ENCODE data around the gene RAB11FIP4. TPM values are rescaled to one million over a fixed set of nuclear protein-coding genes. Genes with fewer than 3 reads are reported as not detected.

Gene RAB11FIP4
- total RNA-seq, 1 experiment from 2014 or later: 34.1 TPM

- no peak for DNase-seq (ENCODE audit: low spot score)
- in situ Hi-C loops (cut with HindIII; ENCODE audit: low sequenced_read_pairs): no loop called here
Observed at GRCh38 chr17:31448467-31449077, 57.1 kb downstream of the RAB11FIP4 start.

- no peak for DNase-seq (ENCODE audit: low spot score)
- in situ Hi-C loops (cut with HindIII; ENCODE audit: low sequenced_read_pairs): no loop called here
Observed at GRCh38 chr17:31449111-31449510, 57.6 kb downstream of the RAB11FIP4 start.

- in situ Hi-C loops (cut with HindIII; ENCODE audit: low sequenced_read_pairs): no loop called here
- DNase-seq (ENCODE audit: low spot score): no peak
Observed at GRCh38 chr17:31449746-31450145, 58.3 kb downstream of the RAB11FIP4 start.

DNA sequence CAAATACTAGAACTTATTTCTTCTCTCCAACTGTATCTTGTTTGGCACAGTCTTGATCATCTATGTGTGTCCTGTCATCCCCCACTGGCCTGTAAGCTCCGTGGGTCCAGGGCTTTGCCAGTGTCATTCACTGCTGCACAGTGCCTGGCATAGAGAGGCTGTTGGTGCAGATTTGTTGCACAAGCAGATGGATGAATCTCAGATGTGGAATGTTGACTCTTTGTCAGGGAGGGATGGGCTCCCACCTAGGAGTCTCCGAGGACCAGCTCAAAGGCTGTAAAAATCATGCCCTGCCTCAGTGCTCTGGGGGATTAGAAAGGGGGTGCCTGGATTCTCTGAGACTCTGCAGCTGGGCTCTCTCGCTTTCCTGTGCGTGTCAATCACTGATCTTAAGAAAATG, 60.6 kb downstream of the RAB11FIP4 start:
- in situ Hi-C loops (cut with HindIII; ENCODE audit: low sequenced_read_pairs): no loop called here
- DNase-seq (ENCODE audit: low spot score): no peak

DNA sequence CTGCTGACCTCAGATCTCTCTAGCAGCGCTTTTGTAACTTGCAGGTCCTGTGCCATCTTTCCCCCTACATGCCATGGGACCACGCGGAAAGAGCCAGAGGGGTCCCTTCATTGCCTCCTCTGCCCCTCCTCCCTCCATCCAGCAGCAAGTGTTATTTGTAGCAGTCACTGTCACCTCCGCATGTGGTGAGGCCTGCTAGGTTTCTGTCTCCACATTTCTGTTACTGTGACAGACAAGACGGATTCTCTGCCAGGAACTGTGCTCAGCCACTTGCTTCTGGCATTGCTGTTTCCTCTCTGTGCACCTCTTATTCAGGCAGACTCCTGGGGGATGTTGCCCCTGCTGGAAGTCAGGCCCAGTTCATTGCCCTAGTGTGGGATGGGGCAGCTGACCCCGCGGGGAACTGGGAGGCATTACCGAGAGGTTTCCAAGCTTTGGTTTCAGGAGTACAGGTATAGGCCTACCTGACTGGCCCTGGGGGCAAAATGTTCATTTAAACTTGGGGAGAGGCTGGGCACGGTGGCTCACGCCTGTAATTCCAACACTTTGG, 61.2 kb downstream of the RAB11FIP4 start:
- no peak for DNase-seq (ENCODE audit: low spot score)
- in situ Hi-C loops (cut with HindIII; ENCODE audit: low sequenced_read_pairs): no loop called here

DNA sequence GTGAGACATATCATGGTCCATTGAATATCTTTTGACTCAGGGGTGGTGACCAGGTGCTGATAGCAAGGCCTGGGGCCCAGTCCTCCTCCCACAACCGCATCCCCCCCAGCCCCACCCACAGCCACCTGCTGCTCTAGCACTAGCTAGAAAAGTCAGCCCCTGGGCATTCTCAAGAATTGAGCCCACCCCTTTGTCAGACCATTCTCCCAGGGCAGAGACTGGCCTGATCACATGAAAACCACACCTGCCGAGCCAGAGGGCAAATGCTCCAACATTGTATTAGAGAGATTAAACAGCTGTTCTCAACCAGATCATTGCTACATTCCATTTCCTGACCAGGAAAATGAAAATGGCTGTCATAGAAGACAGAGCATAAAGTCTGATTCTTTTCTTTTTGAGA, 62.4 kb downstream of the RAB11FIP4 start:
- no peak for DNase-seq (ENCODE audit: low spot score)
- in situ Hi-C loops (cut with HindIII; ENCODE audit: low sequenced_read_pairs): no loop called here

GRCh38 chr17:31456814-31457213, 65.3 kb downstream of the RAB11FIP4 start:
- in situ Hi-C loops (cut with HindIII; ENCODE audit: low sequenced_read_pairs): no loop called here
- no peak for DNase-seq (ENCODE audit: low spot score)

GRCh38 chr17:31457391-31458234, 66.1 kb downstream of the RAB11FIP4 start:
- DNase-seq (ENCODE audit: low spot score): no peak
- in situ Hi-C loops (cut with HindIII; ENCODE audit: low sequenced_read_pairs): no loop called here

- in situ Hi-C loops (cut with HindIII; ENCODE audit: low sequenced_read_pairs): no loop called here
- DNase-seq (ENCODE audit: low spot score): no peak
Observed at GRCh38 chr17:31458829-31459228, 67.4 kb downstream of the RAB11FIP4 start.

GRCh38 chr17:31459716-31460115, 68.2 kb downstream of the RAB11FIP4 start:
- no peak for DNase-seq (ENCODE audit: low spot score)
- in situ Hi-C loops (cut with HindIII; ENCODE audit: low sequenced_read_pairs): no loop called here

DNA sequence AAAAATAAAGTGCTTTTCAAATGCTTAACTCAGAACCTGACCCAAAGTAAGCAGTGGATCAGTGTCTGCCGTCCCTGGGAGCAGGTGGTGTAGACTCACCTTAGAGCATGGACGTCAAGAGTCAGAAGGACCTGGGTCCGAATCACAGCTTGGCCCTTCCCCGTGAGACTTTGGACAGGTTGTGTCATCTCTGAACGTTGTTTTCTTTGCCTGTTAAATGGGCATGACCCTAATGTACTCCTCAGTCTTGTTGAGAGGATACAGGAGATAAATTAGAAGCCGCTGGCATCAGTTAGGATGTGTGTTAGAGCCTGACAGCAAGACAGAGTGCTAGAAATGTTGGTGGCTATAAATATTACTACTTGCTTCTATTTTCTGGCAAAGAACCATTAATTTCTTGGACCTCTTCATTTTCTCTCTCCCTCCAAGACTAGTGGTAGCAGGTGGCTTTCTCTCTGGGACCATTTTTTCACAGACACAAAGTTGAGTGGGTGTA, 68.8 kb downstream of the RAB11FIP4 start:
- no peak for DNase-seq (ENCODE audit: low spot score)
- in situ Hi-C loops (cut with HindIII; ENCODE audit: low sequenced_read_pairs): no loop called here

- in situ Hi-C loops (cut with HindIII; ENCODE audit: low sequenced_read_pairs): no loop called here
- DNase-seq (ENCODE audit: low spot score): no peak
Observed at GRCh38 chr17:31461227-31461810, 69.8 kb downstream of the RAB11FIP4 start.

DNA sequence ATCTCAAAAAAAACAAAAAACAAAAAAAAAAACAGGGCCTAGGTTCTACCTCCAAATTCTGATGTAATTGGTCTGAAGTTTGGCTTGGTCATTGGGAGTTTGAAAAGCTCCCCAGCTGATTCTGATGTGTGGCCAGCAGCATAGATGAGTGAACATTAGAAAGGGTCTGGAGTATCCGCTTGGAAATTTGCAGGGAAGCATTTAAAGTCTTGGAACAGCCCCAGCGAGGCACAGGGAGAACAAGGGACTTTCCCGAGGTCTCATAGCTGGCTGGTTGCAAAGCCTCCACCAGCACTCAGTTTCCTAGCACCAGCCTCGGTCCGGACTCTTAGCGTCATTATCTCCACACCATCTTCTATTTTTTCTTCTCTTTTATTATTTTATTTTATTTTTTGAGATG, 70.8 kb downstream of the RAB11FIP4 start:
- in situ Hi-C loops (cut with HindIII; ENCODE audit: low sequenced_read_pairs): no loop called here
- DNase-seq (ENCODE audit: low spot score): no peak

DNA sequence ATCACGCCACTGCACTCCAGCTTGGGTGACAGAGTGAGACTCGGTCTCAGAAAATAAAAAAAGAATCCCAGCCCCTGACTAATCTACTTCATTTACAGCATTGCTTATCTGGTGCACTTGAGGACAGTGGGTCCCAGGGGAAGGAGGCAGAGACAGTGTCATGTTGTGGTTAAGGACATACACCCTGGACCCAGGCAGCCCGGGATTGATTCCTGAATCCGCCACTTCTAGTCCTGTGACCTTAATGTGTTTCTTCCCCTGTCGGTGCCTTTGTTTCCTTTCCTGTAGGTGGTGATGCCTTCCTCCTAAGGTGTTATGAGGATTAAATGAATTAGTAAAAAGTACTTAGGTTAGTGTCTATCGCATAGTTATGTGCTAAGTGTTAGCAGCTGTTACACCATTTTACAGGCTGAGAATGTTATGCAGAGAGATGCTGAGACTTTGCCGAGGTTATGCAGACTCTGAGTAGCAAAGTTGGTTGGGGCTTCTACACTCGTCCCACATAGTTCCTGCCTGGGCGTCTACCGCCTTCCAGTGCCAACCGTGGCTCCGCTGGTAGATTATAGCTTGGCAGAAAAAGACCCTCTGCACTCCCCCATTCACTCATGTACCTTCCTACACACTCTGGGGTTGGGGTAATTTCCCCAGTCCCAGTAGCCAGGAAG, 74.8 kb downstream of the RAB11FIP4 start:
- in situ Hi-C loops (cut with HindIII; ENCODE audit: low sequenced_read_pairs): no loop called here
- no peak for DNase-seq (ENCODE audit: low spot score)

GRCh38 chr17:31467502-31468256, 76.2 kb downstream of the RAB11FIP4 start:
- in situ Hi-C loops (cut with HindIII; ENCODE audit: low sequenced_read_pairs): no loop called here
- DNase-seq (ENCODE audit: low spot score): peak; percentile 79

DNA sequence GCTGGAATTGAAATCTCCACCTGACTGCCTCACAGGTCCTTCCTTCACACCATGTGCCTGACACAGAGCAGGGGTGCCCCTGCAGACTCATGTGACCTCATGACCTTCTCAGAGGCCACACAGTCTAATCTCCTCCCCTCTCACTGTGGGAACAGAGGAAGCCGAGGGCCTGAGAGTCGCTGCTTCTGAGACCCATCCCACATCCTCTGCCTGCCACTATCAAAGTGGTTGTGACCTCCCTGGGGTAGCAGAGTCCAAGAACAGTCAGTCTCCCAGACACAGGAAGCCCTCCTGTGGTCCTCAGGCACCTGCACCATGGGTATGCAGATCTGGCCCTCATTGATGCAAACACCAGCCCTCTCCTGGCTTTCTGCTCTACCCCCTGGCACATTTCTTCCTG, 78.5 kb downstream of the RAB11FIP4 start:
- DNase-seq (ENCODE audit: low spot score): no peak
- in situ Hi-C loops (cut with HindIII; ENCODE audit: low sequenced_read_pairs): no loop called here

DNA sequence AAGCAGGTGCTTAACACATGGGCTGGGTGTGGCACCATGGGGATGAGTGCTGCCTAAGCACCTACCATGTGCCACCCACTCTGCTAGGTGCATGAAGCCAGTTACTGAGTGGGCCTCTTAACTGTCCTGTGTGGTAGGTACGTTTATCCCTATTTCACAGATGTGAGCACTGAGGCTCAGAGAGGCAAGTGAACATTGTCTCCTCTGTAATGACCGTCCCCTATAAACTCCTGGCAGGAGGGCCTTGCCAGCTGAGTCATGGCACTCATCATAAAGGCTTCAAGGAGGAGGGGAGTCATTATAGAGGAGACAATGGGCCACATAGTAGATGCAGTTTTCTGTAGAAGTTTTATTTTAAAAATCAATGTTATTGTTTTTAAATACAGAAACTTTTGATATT, 79.1 kb downstream of the RAB11FIP4 start:
- no peak for DNase-seq (ENCODE audit: low spot score)
- in situ Hi-C loops (cut with HindIII; ENCODE audit: low sequenced_read_pairs): no loop called here

- in situ Hi-C loops (cut with HindIII; ENCODE audit: low sequenced_read_pairs): no loop called here
- DNase-seq (ENCODE audit: low spot score): no peak
Observed at GRCh38 chr17:31472137-31472536, 80.7 kb downstream of the RAB11FIP4 start.
